GM23248 (cell line): ENCODE results near the gene RNF8. TPM values are rescaled to one million over a fixed set of nuclear protein-coding genes. Genes with fewer than 3 reads are reported as not detected.

ENCODE experiments used
- DNase-seq: peaks from one replicate; pipeline ENCODE4 v3.0.0-alpha.2; 2015
- H2AFZ ChIP-seq: fragments of 200-600 bp; sonication (generic); 2 replicates; pipeline ENCODE4 v1.6.1; 2016; ENCODE audit warnings: antibody characterized with exemption
- H3F3A ChIP-seq: fragments of 200-600 bp; sonication (generic); 2 replicates; pipeline ENCODE4 v1.6.1; 2016; ENCODE audit warnings: mild to moderate bottlenecking, antibody characterized with exemption, mixed run types; ENCODE audit not compliant: insufficient read depth
- H3K27ac ChIP-seq: fragments of 200-600 bp; sonication (generic); 2 replicates; pipeline ENCODE4 v1.5.1; 2016; ENCODE audit warnings: mild to moderate bottlenecking
- H3K27me3 ChIP-seq: fragments of 200-600 bp; sonication (generic); replicated peaks from 2 replicates; pipeline ENCODE4 v1.6.1; 2016; ENCODE audit warnings: mild to moderate bottlenecking; ENCODE audit not compliant: insufficient read depth
- H3K36me3 ChIP-seq: fragments of 200-600 bp; sonication (generic); 2 replicates; pipeline ENCODE4 v1.6.1; 2016; ENCODE audit warnings: low read depth, mild to moderate bottlenecking
- H3K4me1 ChIP-seq: fragments of 200-600 bp; sonication (generic); 2 replicates; pipeline ENCODE4 v1.6.1; 2016; ENCODE audit warnings: mild to moderate bottlenecking; ENCODE audit not compliant: insufficient read depth
- H3K4me2 ChIP-seq: fragments of 200-600 bp; sonication (generic); one replicate; pipeline ENCODE4 v1.6.1; 2016; ENCODE audit warnings: mild to moderate bottlenecking; ENCODE audit not compliant: unreplicated experiment
- H3K4me3 ChIP-seq: fragments of 200-600 bp; sonication (generic); 2 replicates; pipeline ENCODE4 v1.5.1; 2016; ENCODE audit warnings: mild to moderate bottlenecking
- H3K79me2 ChIP-seq: fragments of 200-600 bp; sonication (generic); 2 replicates; pipeline ENCODE4 v1.6.1; 2016; ENCODE audit warnings: mild to moderate bottlenecking; ENCODE audit not compliant: insufficient read depth
- H3K9ac ChIP-seq: fragments of 200-600 bp; sonication (generic); 2 replicates; pipeline ENCODE4 v1.6.1; 2016; ENCODE audit warnings: mild to moderate bottlenecking
- H3K9me2 ChIP-seq: fragments of 200-600 bp; sonication (generic); 2 replicates; pipeline ENCODE4 v1.6.1; 2016; ENCODE audit warnings: mixed run types, mild to moderate bottlenecking, moderate library complexity; ENCODE audit not compliant: insufficient read depth
- H3K9me3 ChIP-seq: fragments of 200-600 bp; sonication (generic); one replicate; pipeline ENCODE4 v1.6.1; 2017; ENCODE audit warnings: low read depth
- H4K20me1 ChIP-seq: fragments of 200-600 bp; sonication (generic); 2 replicates; pipeline ENCODE4 v1.6.0; 2016; ENCODE audit not compliant: insufficient read depth
- EZH2 ChIP-seq: fragments of 200-600 bp; sonication (generic); IDR thresholded peaks from 2 replicates; pipeline ENCODE4 v1.6.1; 2018; ENCODE audit warnings: antibody characterized with exemption, mild to moderate bottlenecking; ENCODE audit not compliant: insufficient read depth, poor library complexity, severe bottlenecking
- EZH2phosphoT487 ChIP-seq: fragments of 200-600 bp; sonication (generic); IDR thresholded peaks from 2 replicates; pipeline ENCODE4 v1.6.1; 2018; ENCODE audit warnings: antibody characterized with exemption, moderate library complexity, mild to moderate bottlenecking, low read depth; ENCODE audit not compliant: insufficient read depth
- WGBS, 2 experiments: methylation state at CpG; one replicate each; pipeline ENCODE4 v1.1.6; 2015 to 2017; ENCODE audit warnings: low lambda C conversion rate in 2 of 2, low coverage in 1 of 2; ENCODE audit errors: missing lambda C conversion rate in 2 of 2; 5-methylcytosine and 5-hydroxymethylcytosine counted together
- in situ Hi-C: fragments of 300-500 bp; cut with MboI; formaldehyde crosslinking; loops from 2 replicates; pipeline ENCODE4 v1.15.0; 2020
- polyA plus RNA-seq: library from polyadenylated mRNA; unstranded; fragments of >200 nt; fragmentation: Nextera tagmentation; extraction: Ambion mirVana; gene quantifications from 2 replicates; pipeline ENCODE4 v1.2.1, GENCODE V29; 2016
- total RNA-seq: library from RNA; depleted of rRNA; stranded (reverse); fragments of >200 nt; shearing (Covaris generic); gene quantifications from 2 replicates; pipeline ENCODE4 v1.2.3, GENCODE V29; 2014

The RNF8 gene
- total and polyA plus RNA-seq, 2 experiments from 2014 or later: 19.3 to 34.2 TPM

DNA sequence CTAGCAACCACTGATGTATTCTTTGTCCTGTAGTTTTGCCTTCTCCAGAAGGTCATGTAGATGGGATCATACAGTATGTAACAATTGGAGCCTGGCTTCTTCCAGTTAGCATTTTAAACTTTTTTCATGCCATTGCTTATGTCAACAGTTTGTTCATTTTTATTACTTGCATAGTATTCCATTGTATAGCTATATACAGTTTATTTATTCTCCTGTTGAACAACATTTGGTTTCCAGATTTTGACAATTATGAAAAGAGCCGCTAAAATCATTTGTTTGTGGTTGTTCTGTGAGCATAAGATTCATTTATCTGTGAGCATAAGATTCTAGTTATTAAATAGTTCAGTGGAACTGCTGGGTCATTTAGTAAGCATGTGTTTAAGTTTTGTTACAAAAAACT is 55.7 kb downstream of the RNF8 start:
- no peak overlapping the region for H2AFZ ChIP-seq
- no peaks in the 10 kb centered on the region for H3K9me2 ChIP-seq
- H3K9ac ChIP-seq: no peak overlapping the region
- H3K27me3 ChIP-seq: no peaks in the 10 kb centered on the region; the same call in 1 of the 2 replicates
- H3F3A ChIP-seq: no peaks in the 10 kb centered on the region
- WGBS, 2 experiments: 4 to 6% methylated on average over 1 of the region's 1 CpG
- no peak overlapping the region for H3K27ac ChIP-seq
- H3K4me3 ChIP-seq: no peak overlapping the region
- in situ Hi-C loops: no loop called here
- DNase-seq: no peak
- no peak for TF ChIP-seq EZH2phosphoT487
- no peak for TF ChIP-seq EZH2
- H3K36me3 ChIP-seq: no peaks in the 10 kb centered on the region
- H4K20me1 ChIP-seq: no peaks in the 10 kb centered on the region
- no peaks in the 10 kb centered on the region for H3K79me2 ChIP-seq
- H3K9me3 ChIP-seq: no peaks in the 10 kb centered on the region
- no peak overlapping the region for H3K4me2 ChIP-seq
- H3K4me1 ChIP-seq: no peaks in the 10 kb centered on the region

DNA sequence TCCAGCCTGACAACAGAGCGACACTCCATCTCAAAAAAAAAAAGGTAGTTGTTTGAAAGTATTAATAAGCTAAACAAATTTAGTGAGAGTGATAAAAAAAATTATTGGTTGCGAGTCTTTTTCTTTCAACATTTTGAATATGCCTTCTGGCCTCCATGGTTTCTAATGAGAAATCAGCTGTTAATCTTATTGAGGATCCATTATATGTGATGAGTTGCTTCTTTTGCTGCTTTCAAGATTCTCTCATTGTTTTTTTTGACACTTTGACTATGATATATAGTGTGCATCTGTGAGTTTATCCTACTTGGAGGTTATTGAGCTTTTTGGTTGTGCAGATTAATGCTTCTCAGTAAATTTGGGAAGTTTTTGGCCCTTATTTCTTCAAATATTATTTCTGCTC is 63.6 kb downstream of the RNF8 start:
- no peaks in the 10 kb centered on the region for H3K9me2 ChIP-seq
- no peaks in the 10 kb centered on the region for H3K36me3 ChIP-seq
- in situ Hi-C loops: no loop called here
- no peak overlapping the region for H3K27ac ChIP-seq
- no peak overlapping the region for H3K4me2 ChIP-seq
- WGBS, 2 experiments: 70 to 84% methylated on average over 2 of the region's 2 CpGs
- H3K79me2 ChIP-seq: no peaks in the 10 kb centered on the region
- TF ChIP-seq EZH2phosphoT487: no peak
- TF ChIP-seq EZH2: no peak
- no peaks in the 10 kb centered on the region for H3K27me3 ChIP-seq
- H3K9ac ChIP-seq: no peak overlapping the region
- H3K4me3 ChIP-seq: no peak overlapping the region
- no peak for DNase-seq
- no peaks in the 10 kb centered on the region for H3K4me1 ChIP-seq
- H2AFZ ChIP-seq: no peak overlapping the region
- no peaks in the 10 kb centered on the region for H4K20me1 ChIP-seq
- no peaks in the 10 kb centered on the region for H3F3A ChIP-seq
- no peaks in the 10 kb centered on the region for H3K9me3 ChIP-seq

DNA sequence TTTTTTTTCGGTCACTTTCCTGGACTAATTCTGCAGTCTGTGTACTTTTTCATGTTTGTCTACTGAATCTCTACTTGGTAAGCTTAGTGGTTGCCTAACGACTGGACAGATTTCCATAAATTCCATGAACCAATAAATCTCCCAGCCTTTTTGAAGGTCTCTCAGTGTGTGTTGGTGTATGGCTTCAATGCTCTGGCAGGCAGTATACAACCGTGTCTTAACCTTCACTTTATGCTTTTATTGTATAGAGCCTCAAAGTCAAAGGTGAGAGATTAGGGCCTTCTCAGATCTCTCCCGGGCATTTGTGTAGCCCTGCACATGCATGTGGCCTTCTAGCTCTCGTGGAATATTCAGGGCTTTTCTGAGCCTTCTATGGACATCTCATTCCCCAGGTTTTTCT is 64.9 kb downstream of the RNF8 start:
- Histone ChIP-seq H3K27ac (no peak overlapping the region), H3K4me1 (no peaks in the 10 kb centered on the region), H3F3A (no peaks in the 10 kb centered on the region), H3K9me2 (no peaks in the 10 kb centered on the region), H2AFZ (no peak overlapping the region), H3K79me2 (no peaks in the 10 kb centered on the region), H3K4me2 (no peak overlapping the region), H3K4me3 (no peak overlapping the region), H3K9me3 (no peaks in the 10 kb centered on the region), H3K36me3 (no peaks in the 10 kb centered on the region), H3K27me3 (no peaks in the 10 kb centered on the region), H4K20me1 (no peaks in the 10 kb centered on the region), H3K9ac (no peak overlapping the region)
- in situ Hi-C loops: no loop called here
- 46 to 52% methylated on average over 5 of the region's 5 CpGs for WGBS, 2 experiments
- no peak for DNase-seq
- no peak for TF ChIP-seq EZH2
- no peak for TF ChIP-seq EZH2phosphoT487

DNA sequence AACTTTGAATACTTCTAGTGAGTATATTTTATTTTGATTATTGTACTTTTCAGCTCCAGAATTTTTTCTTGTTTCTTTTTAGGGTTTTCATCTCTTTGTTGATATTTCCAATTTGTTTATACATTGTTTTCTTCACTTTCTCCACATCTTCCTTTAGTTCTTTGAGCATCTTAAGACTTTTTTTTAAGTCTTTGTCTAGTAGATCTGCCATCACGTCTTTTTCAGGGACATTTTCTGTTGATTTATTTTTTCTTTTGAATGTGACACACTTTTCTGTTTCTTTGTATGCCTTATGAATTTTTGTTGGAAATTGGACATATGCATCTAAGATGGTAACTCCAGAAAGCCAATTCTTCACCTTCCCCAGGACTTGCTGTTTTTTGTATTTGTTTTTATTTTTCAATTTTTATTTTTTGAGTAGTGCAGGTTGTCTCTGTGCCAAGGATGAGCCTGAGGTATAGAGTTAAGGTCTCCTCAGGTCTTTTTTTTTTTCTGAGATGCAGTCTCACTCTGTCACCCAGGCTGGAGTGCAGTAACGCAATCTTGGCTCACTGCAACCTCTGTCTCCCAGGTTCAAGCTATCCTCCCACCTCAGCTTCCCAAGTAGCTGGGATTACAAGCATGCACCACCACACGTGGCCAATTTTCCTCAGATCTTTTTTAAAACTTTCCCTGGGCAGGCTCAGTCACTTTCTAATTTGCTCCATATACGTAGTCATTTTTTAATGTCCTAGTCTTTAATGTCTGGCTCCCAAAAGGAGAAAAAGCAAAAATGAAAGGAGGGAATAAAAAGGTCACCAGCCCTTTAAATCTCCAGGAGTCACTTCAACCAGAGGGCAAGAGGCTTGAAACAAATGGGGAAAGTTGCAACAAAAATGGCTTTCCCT is 72.5 kb downstream of the RNF8 start:
- TF ChIP-seq EZH2 (no peak), EZH2phosphoT487 (no peak)
- no peaks in the 10 kb centered on the region for H3K9me2 ChIP-seq
- H3K9ac ChIP-seq: no peak overlapping the region
- no peaks in the 10 kb centered on the region for H3F3A ChIP-seq
- no peak for DNase-seq
- WGBS, 2 experiments: 47 to 49% methylated on average over 4 of the region's 4 CpGs
- H2AFZ ChIP-seq: no peak overlapping the region
- in situ Hi-C loops: no loop called here
- no peaks in the 10 kb centered on the region for H3K79me2 ChIP-seq
- H3K36me3 ChIP-seq: no peaks in the 10 kb centered on the region
- no peak overlapping the region for H3K4me2 ChIP-seq
- H3K27me3 ChIP-seq: no peaks in the 10 kb centered on the region; the same call in 1 of the 2 replicates
- H4K20me1 ChIP-seq: no peaks in the 10 kb centered on the region
- no peaks in the 10 kb centered on the region for H3K4me1 ChIP-seq
- H3K4me3 ChIP-seq: no peak overlapping the region
- H3K27ac ChIP-seq: no peak overlapping the region
- no peaks in the 10 kb centered on the region for H3K9me3 ChIP-seq
